ENCODE measurements around the gene PLEKHN1. TPM values are rescaled to one million over a fixed set of nuclear protein-coding genes. Genes with fewer than 3 reads are reported as not detected.

The PLEKHN1 gene
- total RNA-seq, 2 experiments from 2014 or later, result not detected

GRCh38 chr1:956636-957035 is 9.6 kb upstream of the PLEKHN1 start:
- no peak overlapping the region for H3K4me2 ChIP-seq (ENCODE audit: low read length)
- peaks cover 55% of the 10 kb centered on the region for H3K36me3 ChIP-seq (ENCODE audit: insufficient read depth, low read length)
- ChIA-PET POLR2A (no interaction called here), CTCF (ENCODE audit: unreplicated experiment) (no interaction called here)
- no peaks in the 10 kb centered on the region for H3K9me3 ChIP-seq (ENCODE audit: low read length)
- DNase-seq (ENCODE audit: low spot score), result no peak
- H3K27ac ChIP-seq (ENCODE audit: low read depth, low read length, poor library complexity, severe bottlenecking), result no peak overlapping the region
- peaks cover 20% of the 10 kb centered on the region for H3K79me2 ChIP-seq (ENCODE audit: insufficient read depth, low read depth, low read length)
- intact Hi-C loops (cut with micrococcal nuclease; ENCODE audit: unreplicated experiment), result no loop called here
- H2AFZ ChIP-seq (ENCODE audit: low read length), result no peak overlapping the region
- H3K4me1 ChIP-seq (ENCODE audit: insufficient read depth, low read length, poor library complexity, severe bottlenecking), result peaks cover 16% of the 10 kb centered on the region
- BruUV-seq (replicated peaks), result no TSS peak
- H3K4me3 ChIP-seq (ENCODE audit: low read depth, low read length, poor library complexity, severe bottlenecking), result no peak overlapping the region
- H3K9me2 ChIP-seq (ENCODE audit: insufficient read depth, low read length), result no peaks in the 10 kb centered on the region
- TF ChIP-seq CTCF (conservative IDR thresholded peaks at IDR 0.05; ENCODE audit: low read length) (no peak), EZH2phosphoT487 (IDR thresholded peaks at IDR 0.05; ENCODE audit: borderline replicate concordance, low read depth, low read length) (no peak)
- H4K20me1 ChIP-seq (ENCODE audit: insufficient read depth, low read length), result peaks cover 4% of the 10 kb centered on the region; the same call in 1 of the 2 replicates

- Histone ChIP-seq H3K79me2 (ENCODE audit: insufficient read depth, low read depth, low read length) (peaks cover 20% of the 10 kb centered on the region), H3K9me2 (ENCODE audit: insufficient read depth, low read length) (no peaks in the 10 kb centered on the region), H3K4me1 (ENCODE audit: insufficient read depth, low read length, poor library complexity, severe bottlenecking) (peaks cover 16% of the 10 kb centered on the region), H3K9me3 (ENCODE audit: low read length) (no peaks in the 10 kb centered on the region), H4K20me1 (ENCODE audit: insufficient read depth, low read length) (peaks cover 4% of the 10 kb centered on the region; the same call in 1 of the 2 replicates), H3K4me2 (ENCODE audit: low read length) (peak within 1 kb of the TSS; percentile 82), H3K27ac (ENCODE audit: low read depth, low read length, poor library complexity, severe bottlenecking) (no peak within 1 kb of the TSS), H2AFZ (ENCODE audit: low read length) (peak within 1 kb of the TSS; percentile 67), H3K4me3 (ENCODE audit: low read depth, low read length, poor library complexity, severe bottlenecking) (peak within 1 kb of the TSS; percentile 97), H3K36me3 (ENCODE audit: insufficient read depth, low read length) (peaks cover 31% of the 10 kb centered on the region)
- BruUV-seq (replicated peaks), result no TSS peak
- CTCF ChIA-PET (ENCODE audit: unreplicated experiment), result interaction anchor here (0.5 kb wide), 1 partner anchor 15 kb away, joined by 3 read pairs; no protein-coding TSS in a partner anchor
- intact Hi-C loops (cut with micrococcal nuclease; ENCODE audit: unreplicated experiment), result no loop called here
- POLR2A ChIA-PET, result interaction anchor here (0.5 kb wide), 1 partner anchor 48 kb away, joined by 5 read pairs; no protein-coding TSS in a partner anchor
- DNase-seq (ENCODE audit: low spot score), result peak; percentile 90
- TF ChIP-seq EZH2phosphoT487 (IDR thresholded peaks at IDR 0.05; ENCODE audit: borderline replicate concordance, low read depth, low read length), result no peak
- no peak for TF ChIP-seq CTCF (conservative IDR thresholded peaks at IDR 0.05; ENCODE audit: low read length)
Measured at GRCh38 chr1:958823-959730, 7.2 kb upstream of the PLEKHN1 start, which contains the start of gene NOC2L. Gene NOC2L (minus strand): TSS chr1:959256. CDS start chr1:959240, 16 bp downstream.
